ENCODE results near the gene KCNA1. TPM values are rescaled to one million over a fixed set of nuclear protein-coding genes. Genes with fewer than 3 reads are reported as not detected.

Gene KCNA1
- polyA plus RNA-seq, 1 donor (not counting 4 experiments of a cell fraction or from before 2014, with no cell fraction given) = not detected

GRCh38 chr12:4958697-4959375 is 49.1 kb downstream of the KCNA1 start:
- Histone ChIP-seq H4K20me1 (ENCODE audit: control insufficient read depth, extremely low read depth, insufficient read depth, low read length) (no peaks in the 10 kb centered on the region), H3K27ac (ENCODE audit: control insufficient read depth, insufficient read depth, low read length) (no peak overlapping the region), H3K9ac (ENCODE audit: control insufficient read depth, extremely low read depth, insufficient read depth, low read length) (no peak overlapping the region), H3K4me1 (ENCODE audit: control insufficient read depth, extremely low read depth, insufficient read depth, low read length) (no peaks in the 10 kb centered on the region), H3K27me3 (ENCODE audit: control insufficient read depth, extremely low read depth, insufficient read depth, low read length) (no peaks in the 10 kb centered on the region), H3K9me1 (ENCODE audit: control insufficient read depth, extremely low read depth, insufficient read depth, low read length) (no peaks in the 10 kb centered on the region), H3K79me2 (ENCODE audit: control insufficient read depth, insufficient read depth, low read length) (no peaks in the 10 kb centered on the region), H2AFZ (ENCODE audit: control insufficient read depth, low read length) (no peak overlapping the region), H3K4me2 (ENCODE audit: control insufficient read depth, extremely low read depth, insufficient read depth, low read depth, low read length) (no peak overlapping the region), H3K36me3 (ENCODE audit: control insufficient read depth in 2 of 2, extremely low read depth in 1 of 2, insufficient read depth in 2 of 2, low read length in 2 of 2) (no peaks in the 10 kb centered on the region), H3K9me3 (ENCODE audit: control insufficient read depth, low read depth, low read length) (no peaks in the 10 kb centered on the region), H3K4me3 (ENCODE audit: control insufficient read depth in 2 of 3, extremely low read depth in 1 of 3, insufficient read depth in 2 of 3, low read depth in 1 of 3, low read length in 3 of 3) (no peak overlapping the region)
- DNase-seq (ENCODE audit: low read depth, low spot score) = no peak
- TF ChIP-seq CTCF (optimal IDR thresholded peaks at IDR 0.05 in 1 of 3, IDR thresholded peaks at IDR 0.05 in 1 of 3, conservative IDR thresholded peaks at IDR 0.05 in 1 of 3; ENCODE audit: extremely low read depth in 1 of 3, insufficient read depth in 2 of 3, low read length in 3 of 3) = no peak
- no peak for TF ChIP-seq EZH2 (IDR thresholded peaks at IDR 0.05; ENCODE audit: low read length)
- FAIRE-seq = no peak
- dilution Hi-C loops (cut with MboI; ENCODE audit: extremely low pct_ligation_motif_present, low sequenced_read_pairs) = no loop called here

DNA sequence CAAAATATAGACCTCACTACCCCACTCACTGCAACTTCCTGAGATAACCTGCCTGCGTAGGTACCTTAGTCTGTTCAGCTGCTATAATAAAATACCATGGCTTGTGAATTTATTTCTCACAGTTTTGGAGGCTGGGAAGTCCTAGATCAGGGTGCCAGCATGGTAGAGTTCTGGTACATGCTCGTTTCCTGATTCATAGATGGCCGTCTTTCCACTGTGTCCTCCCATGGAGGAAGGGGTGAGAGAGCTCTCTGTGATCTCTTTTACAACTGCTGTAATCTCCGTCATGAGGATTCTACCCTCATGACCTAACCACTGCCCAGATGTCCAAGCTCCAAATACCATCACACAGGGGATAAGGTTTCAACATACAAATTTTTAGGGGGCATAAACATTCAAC is 49.7 kb downstream of the KCNA1 start:
- Histone ChIP-seq H3K4me2 (ENCODE audit: control insufficient read depth, extremely low read depth, insufficient read depth, low read depth, low read length) (no peak overlapping the region), H3K4me3 (ENCODE audit: control insufficient read depth in 2 of 3, extremely low read depth in 1 of 3, insufficient read depth in 2 of 3, low read depth in 1 of 3, low read length in 3 of 3) (no peak overlapping the region), H3K27me3 (ENCODE audit: control insufficient read depth, extremely low read depth, insufficient read depth, low read length) (no peaks in the 10 kb centered on the region), H3K9me1 (ENCODE audit: control insufficient read depth, extremely low read depth, insufficient read depth, low read length) (no peaks in the 10 kb centered on the region), H3K4me1 (ENCODE audit: control insufficient read depth, extremely low read depth, insufficient read depth, low read length) (no peaks in the 10 kb centered on the region), H3K27ac (ENCODE audit: control insufficient read depth, insufficient read depth, low read length) (no peak overlapping the region), H3K79me2 (ENCODE audit: control insufficient read depth, insufficient read depth, low read length) (no peaks in the 10 kb centered on the region), H3K9ac (ENCODE audit: control insufficient read depth, extremely low read depth, insufficient read depth, low read length) (no peak overlapping the region), H3K36me3 (ENCODE audit: control insufficient read depth in 2 of 2, extremely low read depth in 1 of 2, insufficient read depth in 2 of 2, low read length in 2 of 2) (no peaks in the 10 kb centered on the region), H2AFZ (ENCODE audit: control insufficient read depth, low read length) (no peak overlapping the region), H4K20me1 (ENCODE audit: control insufficient read depth, extremely low read depth, insufficient read depth, low read length) (no peaks in the 10 kb centered on the region), H3K9me3 (ENCODE audit: control insufficient read depth, low read depth, low read length) (no peaks in the 10 kb centered on the region)
- DNase-seq (ENCODE audit: low read depth, low spot score) (no peak), FAIRE-seq (no peak)
- dilution Hi-C loops (cut with MboI; ENCODE audit: extremely low pct_ligation_motif_present, low sequenced_read_pairs) = no loop called here
- TF ChIP-seq CTCF (optimal IDR thresholded peaks at IDR 0.05 in 1 of 3, IDR thresholded peaks at IDR 0.05 in 1 of 3, conservative IDR thresholded peaks at IDR 0.05 in 1 of 3; ENCODE audit: extremely low read depth in 1 of 3, insufficient read depth in 2 of 3, low read length in 3 of 3) (no peak), EZH2 (IDR thresholded peaks at IDR 0.05; ENCODE audit: low read length) (no peak)
